OCI-LY3 (cell line): Measurements from ENCODE around the gene AHR.

Experiments
- H2AFZ ChIP-seq: fragments of 200-600, 300-600 bp; shearing (Covaris generic); 2 replicates; pipeline ENCODE4 v1.6.0; 2014; ENCODE audit warnings: antibody characterized with exemption, low read depth, low read length
- H3K27ac ChIP-seq: fragments of 200-600, 300-600 bp; sonication (generic); 2 replicates; pipeline ENCODE4 v1.5.1; 2014; ENCODE audit warnings: mild to moderate bottlenecking, low read length, moderate library complexity, mixed read lengths
- H3K27me3 ChIP-seq: fragments of 200-600, 300-600 bp; sonication (generic); 2 replicates; pipeline ENCODE4 v1.6.1; 2014; ENCODE audit warnings: low read depth, low read length, mixed read lengths
- H3K36me3 ChIP-seq: fragments of 200-600, 300-600 bp; sonication (generic); replicated peaks from 2 replicates; pipeline ENCODE3; 2014; ENCODE audit warnings: low read depth, low read length, mixed read lengths
- H3K4me1 ChIP-seq: fragments of 300-600, 200-600 bp; sonication (generic); 2 replicates; pipeline ENCODE4 v1.6.1; 2014; ENCODE audit warnings: low read length, mixed read lengths
- H3K4me2 ChIP-seq: fragments of 200-600, 300-600 bp; sonication (generic); 2 replicates; pipeline ENCODE4 v1.6.1; 2014; ENCODE audit warnings: low read length, mixed read lengths
- H3K4me3 ChIP-seq: fragments of 300-600, 200-600 bp; sonication (generic); 2 replicates; pipeline ENCODE4 v1.5.1; 2014; ENCODE audit warnings: antibody characterized with exemption, mild to moderate bottlenecking, low read length, moderate library complexity
- H3K79me2 ChIP-seq: fragments of 300-600, 200-600 bp; shearing (Covaris generic); 2 replicates; pipeline ENCODE4 v1.6.1; 2014; ENCODE audit warnings: mild to moderate bottlenecking, low read length, mixed read lengths
- H3K9ac ChIP-seq: fragments of 300-600, 200-600 bp; shearing (Covaris generic); 2 replicates; pipeline ENCODE4 v1.6.0; 2014; ENCODE audit warnings: mild to moderate bottlenecking, low read length, moderate library complexity
- H3K9me3 ChIP-seq: fragments of 200-600, 300-600 bp; shearing (Covaris generic); 2 replicates; pipeline ENCODE4 v1.6.1; 2014; ENCODE audit warnings: low read length, mixed read lengths; ENCODE audit not compliant: insufficient read depth
- H4K20me1 ChIP-seq: fragments of 200-600, 300-600 bp; sonication (generic); 2 replicates; pipeline ENCODE4 v1.6.1; 2016; ENCODE audit warnings: low read length, mixed read lengths; ENCODE audit not compliant: insufficient read depth
- CTCF ChIP-seq: fragments of 200-600, 300-600 bp; sonication (generic); IDR thresholded peaks from 2 replicates; pipeline ENCODE4 v1.5.1; 2014; ENCODE audit warnings: antibody characterized with exemption, low read length, low read depth
- EZH2phosphoT487 ChIP-seq: fragments of 200-600 bp; shearing (Covaris generic); IDR thresholded peaks from 2 replicates; pipeline ENCODE4 v1.6.1; 2018; ENCODE audit warnings: antibody characterized with exemption, mixed run types, low read depth

AHR gene

GRCh38 chr7:17354473-17354872 is 56.0 kb downstream of the AHR start:
- Histone ChIP-seq H4K20me1 (peaks cover 3% of the 10 kb centered on the region; the same call in 1 of the 2 replicates), H3K36me3 (peaks cover 21% of the 10 kb centered on the region), H3K9ac (no peak overlapping the region), H3K79me2 (peaks cover 20% of the 10 kb centered on the region; the same call in 1 of the 2 replicates), H3K27ac (peak overlapping the region; percentile 16), H3K9me3 (no peaks in the 10 kb centered on the region), H3K4me2 (no peak overlapping the region), H2AFZ (no peak overlapping the region), H3K4me1 (peaks cover 19% of the 10 kb centered on the region), H3K4me3 (no peak overlapping the region), H3K27me3 (no peaks in the 10 kb centered on the region)
- TF ChIP-seq CTCF, result no peak
- TF ChIP-seq EZH2phosphoT487, result no peak

- Histone ChIP-seq H3K9me3 (no peaks in the 10 kb centered on the region), H3K4me2 (no peak overlapping the region), H3K4me1 (peaks cover 19% of the 10 kb centered on the region), H2AFZ (no peak overlapping the region), H3K9ac (no peak overlapping the region), H3K4me3 (no peak overlapping the region), H3K36me3 (peaks cover 21% of the 10 kb centered on the region), H4K20me1 (peaks cover 3% of the 10 kb centered on the region; the same call in 1 of the 2 replicates), H3K27ac (peak overlapping the region; percentile 16), H3K27me3 (no peaks in the 10 kb centered on the region), H3K79me2 (peaks cover 17% of the 10 kb centered on the region; the same call in 1 of the 2 replicates)
- TF ChIP-seq CTCF (no peak), EZH2phosphoT487 (no peak)
Observed at GRCh38 chr7:17355050-17355449, 56.6 kb downstream of the AHR start.

GRCh38 chr7:17357952-17358351 is 59.5 kb downstream of the AHR start:
- Histone ChIP-seq H3K4me2 (no peak overlapping the region), H3K27me3 (no peaks in the 10 kb centered on the region), H3K79me2 (peaks cover 5% of the 10 kb centered on the region; the same call in 1 of the 2 replicates), H4K20me1 (no peaks in the 10 kb centered on the region; the same call in 1 of the 2 replicates), H3K9ac (no peak overlapping the region), H3K4me3 (no peak overlapping the region), H3K9me3 (no peaks in the 10 kb centered on the region), H3K36me3 (peaks cover 21% of the 10 kb centered on the region), H3K27ac (no peak overlapping the region), H3K4me1 (peaks cover 17% of the 10 kb centered on the region), H2AFZ (no peak overlapping the region)
- TF ChIP-seq CTCF (no peak), EZH2phosphoT487 (no peak)

GRCh38 chr7:17359610-17360009 is 61.2 kb downstream of the AHR start:
- Histone ChIP-seq H3K4me1 (peaks cover 11% of the 10 kb centered on the region; the same call in 1 of the 2 replicates), H2AFZ (no peak overlapping the region), H3K4me2 (no peak overlapping the region), H3K9me3 (no peaks in the 10 kb centered on the region), H3K4me3 (no peak overlapping the region), H4K20me1 (no peaks in the 10 kb centered on the region; the same call in 1 of the 2 replicates), H3K36me3 (peaks cover 18% of the 10 kb centered on the region), H3K79me2 (no peaks in the 10 kb centered on the region), H3K27me3 (no peaks in the 10 kb centered on the region), H3K9ac (no peak overlapping the region), H3K27ac (no peak overlapping the region)
- no peak for TF ChIP-seq EZH2phosphoT487
- no peak for TF ChIP-seq CTCF
